IMR-90 (cell line): ENCODE results near the gene CT47C1. TPM values are rescaled to one million over a fixed set of nuclear protein-coding genes. Genes with fewer than 3 reads are reported as not detected.

Experiments
- ATAC-seq: fragments of 200-7000 bp; cut with Tn5 transposase; 2 replicates; pipeline ENCODE4 v1.9.1; 2020; ENCODE audit warnings: low read depth, mild to moderate bottlenecking, moderate library complexity
- BruUV-seq: library from RNA; stranded (reverse); fragments of 400-500 nt; replicated peaks from 2 replicates; lab custom pipeline; 2021; lab: Mats Ljungman, UMichigan
- CTCF ChIA-PET: fragments of 300-600 bp; formaldehyde crosslinking; extraction: SDS; loops from one replicate; lab custom pipeline; 2021; ENCODE audit warnings: antibody characterized with exemption; lab: Yijun Ruan, JAX
- POLR2A ChIA-PET: fragments of 300-600 bp; sonication (Branson Sonifier 250); formaldehyde crosslinking; loops from one replicate; lab custom pipeline; 2022; ENCODE audit warnings: antibody characterized with exemption; ENCODE audit not compliant: unreplicated experiment; lab: Charles Lee
- DNase-seq: peaks from one replicate; pipeline ENCODE4 v3.0.0; 2013
- H2AFZ ChIP-seq: replicated peaks from 2 replicates; pipeline ENCODE3; 2013; ENCODE audit warnings: low read length, mild to moderate bottlenecking; ENCODE audit not compliant: poor library complexity
- H2AK5ac ChIP-seq: 2 replicates; pipeline ENCODE4 v1.6.1; 2013; ENCODE audit warnings: low read depth, low read length, inconsistent platforms
- H2AK9ac ChIP-seq: replicated peaks from 2 replicates; pipeline ENCODE3; 2013; ENCODE audit warnings: mild to moderate bottlenecking, low read depth, low read length, moderate library complexity; ENCODE audit not compliant: poor library complexity
- H2BK120ac ChIP-seq: 2 replicates; pipeline ENCODE4 v1.6.1; 2013; ENCODE audit warnings: low read depth, low read length, inconsistent platforms
- H2BK15ac ChIP-seq: 3 replicates; pipeline ENCODE4 v1.6.1; 2013; ENCODE audit warnings: low read depth, low read length, inconsistent platforms
- H2BK20ac ChIP-seq: 2 replicates; pipeline ENCODE4 v1.6.1; 2013; ENCODE audit warnings: low read depth, mild to moderate bottlenecking, inconsistent platforms, low read length, moderate library complexity
- H2BK5ac ChIP-seq: 2 replicates; pipeline ENCODE4 v1.6.1; 2013; ENCODE audit warnings: mild to moderate bottlenecking, low read depth, low read length, inconsistent platforms; ENCODE audit not compliant: poor library complexity, severe bottlenecking
- H3K14ac ChIP-seq: replicated peaks from 2 replicates; pipeline ENCODE4 v1.6.1; 2013; ENCODE audit warnings: low read depth, low read length, inconsistent platforms
- H3K18ac ChIP-seq: 2 replicates; pipeline ENCODE4 v1.6.1; 2013; ENCODE audit warnings: low read depth, low read length, control low read depth
- H3K23ac ChIP-seq: 2 replicates; pipeline ENCODE4 v1.6.1; 2013; ENCODE audit warnings: low read depth, low read length, inconsistent platforms
- H3K27ac ChIP-seq: 2 replicates; pipeline ENCODE4 v1.5.1; 2013; ENCODE audit warnings: mild to moderate bottlenecking, control low read depth, low read length; ENCODE audit not compliant: insufficient read depth
- H3K27me3 ChIP-seq: 2 replicates; pipeline ENCODE4 v1.6.1; 2013; ENCODE audit warnings: low read length; ENCODE audit not compliant: control insufficient read depth, insufficient read depth
- H3K36me3 ChIP-seq: 2 replicates; pipeline ENCODE4 v1.6.1; 2013; ENCODE audit warnings: low read length, mixed read lengths; ENCODE audit not compliant: control insufficient read depth, insufficient read depth
- H3K4ac ChIP-seq: 2 replicates; pipeline ENCODE4 v1.6.1; 2013; ENCODE audit warnings: low read depth, low read length, inconsistent platforms
- H3K4me1 ChIP-seq: 2 replicates; pipeline ENCODE4 v1.6.1; 2013; ENCODE audit warnings: low read length, mixed read lengths; ENCODE audit not compliant: control insufficient read depth, insufficient read depth
- H3K4me2 ChIP-seq: 2 replicates; pipeline ENCODE4 v1.6.1; 2013; ENCODE audit warnings: low read depth, mild to moderate bottlenecking, control low read depth, low read length, moderate library complexity
- H3K4me3 ChIP-seq: 2 replicates; pipeline ENCODE4 v1.5.1; 2013; ENCODE audit warnings: low read depth, mild to moderate bottlenecking, control low read depth, low read length, moderate library complexity; ENCODE audit not compliant: insufficient read depth
- H3K56ac ChIP-seq: 2 replicates; pipeline ENCODE4 v1.6.1; 2013; ENCODE audit warnings: low read length, inconsistent platforms; ENCODE audit not compliant: insufficient read depth; ENCODE audit errors: extremely low read depth
- H3K79me1 ChIP-seq, 2 experiments: 2 replicates each; pipeline ENCODE4 v1.6.1; 2013; ENCODE audit warnings: low read length in 2 of 2, inconsistent platforms in 1 of 2, low read depth in 1 of 2
- H3K9ac ChIP-seq: 2 replicates; pipeline ENCODE4 v1.6.1; 2013; ENCODE audit warnings: low read depth, low read length, control low read depth
- H3K9me1 ChIP-seq: 2 replicates; pipeline ENCODE4 v1.6.1; 2013; ENCODE audit warnings: low read length, inconsistent platforms; ENCODE audit not compliant: insufficient read depth
- H3K9me3 ChIP-seq: 2 replicates; pipeline ENCODE4 v1.6.1; 2013; ENCODE audit warnings: low read length; ENCODE audit not compliant: control insufficient read depth, insufficient read depth
- H4K20me1 ChIP-seq: 2 replicates; pipeline ENCODE4 v1.6.1; 2013; ENCODE audit warnings: low read length, inconsistent platforms; ENCODE audit not compliant: insufficient read depth
- H4K5ac ChIP-seq: 2 replicates; pipeline ENCODE4 v1.6.1; 2013; ENCODE audit warnings: mild to moderate bottlenecking, low read depth, low read length, control low read depth
- H4K8ac ChIP-seq, 2 experiments: 2 replicates each; pipeline ENCODE4 v1.6.1; 2013; ENCODE audit warnings: low read depth in 2 of 2, low read length in 2 of 2, control low read depth in 1 of 2, inconsistent platforms in 1 of 2
- H4K91ac ChIP-seq: 2 replicates; pipeline ENCODE4 v1.6.1; 2013; ENCODE audit warnings: low read depth, low read length, inconsistent platforms; ENCODE audit not compliant: insufficient read depth
- BHLHE40 ChIP-seq: fragments of 150-350 bp; IDR thresholded peaks from 2 replicates; pipeline ENCODE4 v1.6.1; 2016; ENCODE audit warnings: mild to moderate bottlenecking, low read depth, low read length
- CEBPB ChIP-seq: IDR thresholded peaks from 2 replicates; pipeline ENCODE4 v1.6.1; 2012; ENCODE audit warnings: low read depth, low read length, improper control_type of control experiment
- CHD1 ChIP-seq: IDR thresholded peaks from 2 replicates; pipeline ENCODE4 v1.6.1; 2012; ENCODE audit warnings: low read depth, low read length, improper control_type of control experiment
- CTCF ChIP-seq: conservative IDR thresholded peaks from 2 replicates; pipeline ENCODE4 v1.5.1; 2012; ENCODE audit warnings: mild to moderate bottlenecking, low read depth, low read length, improper control_type of control experiment
- ELK1 ChIP-seq: fragments of 150-350 bp; IDR thresholded peaks from 2 replicates; pipeline ENCODE4 v1.6.1; 2016; ENCODE audit warnings: low read depth, mild to moderate bottlenecking, low read length, moderate library complexity, borderline replicate concordance
- FOS ChIP-seq: fragments of 150-350 bp; IDR thresholded peaks from 2 replicates; pipeline ENCODE4 v1.6.1; 2016; ENCODE audit warnings: low read depth, low read length
- MAFK ChIP-seq: IDR thresholded peaks from 2 replicates; pipeline ENCODE4 v1.6.1; 2012; ENCODE audit warnings: low read depth, low read length, improper control_type of control experiment
- MAZ ChIP-seq: IDR thresholded peaks from 2 replicates; pipeline ENCODE4 v1.6.1; 2012; ENCODE audit warnings: low read depth, mild to moderate bottlenecking, low read length, improper control_type of control experiment, moderate library complexity, borderline replicate concordance
- MXI1 ChIP-seq: IDR thresholded peaks from 2 replicates; pipeline ENCODE4 v1.6.1; 2012; ENCODE audit warnings: low read depth, mild to moderate bottlenecking, low read length, moderate library complexity, borderline replicate concordance
- NFE2L2 ChIP-seq: fragments of 150-350 bp; IDR thresholded peaks from 2 replicates; pipeline ENCODE4 v1.6.1; 2016; ENCODE audit warnings: low read depth, mild to moderate bottlenecking, low read length
- POLR2A ChIP-seq: IDR thresholded peaks from 2 replicates; pipeline ENCODE4 v1.6.1; 2012; ENCODE audit warnings: mild to moderate bottlenecking, low read depth, low read length
- RAD21 ChIP-seq: IDR thresholded peaks from 2 replicates; pipeline ENCODE4 v1.6.1; 2012; ENCODE audit warnings: low read length, improper control_type of control experiment
- RCOR1 ChIP-seq: IDR thresholded peaks from 2 replicates; pipeline ENCODE4 v1.6.1; 2012; ENCODE audit warnings: mild to moderate bottlenecking, low read length, improper control_type of control experiment; ENCODE audit not compliant: insufficient replicate concordance
- RFX5 ChIP-seq: IDR thresholded peaks from 2 replicates; pipeline ENCODE4 v1.8.0; 2012; ENCODE audit warnings: low read depth, mild to moderate bottlenecking, low read length, moderate library complexity
- SMC3 ChIP-seq: fragments of 150-350 bp; IDR thresholded peaks from 2 replicates; pipeline ENCODE4 v1.6.1; 2016; ENCODE audit warnings: low read depth, mild to moderate bottlenecking, antibody characterized with exemption, low read length, moderate library complexity
- USF2 ChIP-seq: fragments of 150-350 bp; IDR thresholded peaks from 2 replicates; pipeline ENCODE4 v1.6.1; 2017; ENCODE audit warnings: mild to moderate bottlenecking, antibody characterized with exemption, low read length, low read depth
- WGBS, 2 experiments: methylation state at CpG; one replicate each; pipeline versions ENCODE4 v1.1.5 to v1.1.7; 2013; ENCODE audit warnings: missing lambda C conversion rate in 2 of 2; ENCODE audit not compliant: insufficient read length in 1 of 2; ENCODE audit errors: extremely low coverage in 2 of 2; 5-methylcytosine and 5-hydroxymethylcytosine counted together
- dilution Hi-C: fragments of 300-500 bp; cut with HindIII; formaldehyde crosslinking; loops from one replicate; pipeline ENCODE4 v1.14.3; 2018; ENCODE audit warnings: low sequenced_read_pairs; ENCODE audit not compliant: unreplicated experiment
- in situ Hi-C: fragments of 300-500 bp; cut with MboI; formaldehyde crosslinking; loops from 3 replicates; pipeline ENCODE4 v1.14.3; 2019; ENCODE audit warnings: low sequenced_read_pairs, inconsistent platforms, mixed read lengths
- intact Hi-C: fragments of 100-400 bp; cut with micrococcal nuclease; formaldehyde crosslinking; loops from 2 replicates; pipeline ENCODE4 v1.10.0; 2022
- polyA plus RNA-seq, 3 experiments: library from polyadenylated mRNA; depleted of rRNA; stranded (reverse); fragments of >200 nt; gene quantifications; 2 replicates each; pipeline ENCODE4 v1.2.3, GENCODE V29; 2012; ENCODE audit warnings: low replicate concordance in 1 of 3
- total RNA-seq: library from RNA; depleted of rRNA; stranded (reverse); fragments of >200 nt; gene quantifications from 2 replicates; pipeline ENCODE4 v1.2.3, GENCODE V29; 2012

CT47C1 gene
- total and polyA plus RNA-seq, 2 of the 4 experiments (the other 2 are of a cell fraction) = not detected

DNA sequence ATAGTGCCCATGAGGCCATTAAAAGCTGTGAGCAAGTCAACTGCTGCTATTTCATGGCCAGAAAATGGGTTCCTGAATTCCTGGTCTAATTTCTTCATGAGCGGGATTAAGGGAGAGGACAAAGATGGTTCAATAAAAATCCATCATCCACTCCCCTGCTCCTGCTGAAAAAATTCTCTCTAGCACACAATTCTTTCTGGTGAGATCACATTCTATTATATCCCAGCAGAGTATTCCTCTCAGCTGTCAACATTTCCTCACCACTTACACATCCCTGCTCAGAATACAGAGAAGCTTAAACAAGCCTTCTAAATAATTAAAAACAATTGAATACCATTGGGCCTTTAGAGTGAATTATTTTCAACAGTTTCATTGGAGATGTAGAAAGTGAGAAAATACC, 9.5 kb downstream of the CT47C1 start:
- peaks cover 15% of the 10 kb centered on the region for H3K27me3 ChIP-seq
- H3K9ac ChIP-seq = no peak overlapping the region
- no peak for TF ChIP-seq USF2
- TF ChIP-seq SMC3 = no peak
- TF ChIP-seq CHD1 = no peak
- no peak for TF ChIP-seq CEBPB
- TF ChIP-seq POLR2A = no peak
- no peak for TF ChIP-seq RFX5
- no peak for TF ChIP-seq RCOR1
- no peak for TF ChIP-seq MAFK
- TF ChIP-seq NFE2L2 = no peak
- TF ChIP-seq MXI1 = no peak
- TF ChIP-seq ELK1 = no peak
- TF ChIP-seq FOS = no peak
- no peak for TF ChIP-seq MAZ
- TF ChIP-seq RAD21 = no peak
- TF ChIP-seq BHLHE40 = no peak
- TF ChIP-seq CTCF = no peak
- H2AK5ac ChIP-seq = no peak overlapping the region
- no peak for ATAC-seq
- dilution Hi-C loops = no loop called here
- in situ Hi-C loops = no loop called here
- H3K4me3 ChIP-seq = no peak overlapping the region
- H4K5ac ChIP-seq = no peak overlapping the region
- H2BK20ac ChIP-seq = no peak overlapping the region
- H2AK9ac ChIP-seq = no peak overlapping the region
- no peak for DNase-seq
- ChIA-PET CTCF (interaction anchor here (1.0 kb wide), 1 partner anchor 16 kb away, joined by 4 read pairs; no protein-coding TSS in a partner anchor), POLR2A (no interaction called here)
- H2BK15ac ChIP-seq = no peak overlapping the region
- no peaks in the 10 kb centered on the region for H3K79me1 ChIP-seq
- H2BK120ac ChIP-seq = no peak overlapping the region
- H3K9me1 ChIP-seq = no peaks in the 10 kb centered on the region
- no peak overlapping the region for H3K23ac ChIP-seq
- H3K27ac ChIP-seq = no peak overlapping the region
- H3K36me3 ChIP-seq = no peaks in the 10 kb centered on the region
- H3K4me1 ChIP-seq = no peaks in the 10 kb centered on the region
- no peak overlapping the region for H4K91ac ChIP-seq
- intact Hi-C loops = no loop called here
- BruUV-seq = no TSS peak
- H2AFZ ChIP-seq = no peak overlapping the region
- H4K20me1 ChIP-seq = no peaks in the 10 kb centered on the region
- no peak overlapping the region for H4K8ac ChIP-seq
- no peak overlapping the region for H3K4me2 ChIP-seq
- no peak overlapping the region for H3K14ac ChIP-seq
- no CpG with 5 or more reads among the region's 1 CpG for WGBS, 2 experiments
- H2BK5ac ChIP-seq = no peak overlapping the region
- no peak overlapping the region for H3K56ac ChIP-seq
- H3K9me3 ChIP-seq = no peaks in the 10 kb centered on the region
- H3K18ac ChIP-seq = no peak overlapping the region
- H3K4ac ChIP-seq = no peak overlapping the region
